Measurements from ENCODE around the gene SMAGP. TPM values are rescaled to one million over a fixed set of nuclear protein-coding genes. Genes with fewer than 3 reads are reported as not detected.

Gene SMAGP
- total RNA-seq, 1 experiment from 2014 or later = 12.4 TPM

DNA sequence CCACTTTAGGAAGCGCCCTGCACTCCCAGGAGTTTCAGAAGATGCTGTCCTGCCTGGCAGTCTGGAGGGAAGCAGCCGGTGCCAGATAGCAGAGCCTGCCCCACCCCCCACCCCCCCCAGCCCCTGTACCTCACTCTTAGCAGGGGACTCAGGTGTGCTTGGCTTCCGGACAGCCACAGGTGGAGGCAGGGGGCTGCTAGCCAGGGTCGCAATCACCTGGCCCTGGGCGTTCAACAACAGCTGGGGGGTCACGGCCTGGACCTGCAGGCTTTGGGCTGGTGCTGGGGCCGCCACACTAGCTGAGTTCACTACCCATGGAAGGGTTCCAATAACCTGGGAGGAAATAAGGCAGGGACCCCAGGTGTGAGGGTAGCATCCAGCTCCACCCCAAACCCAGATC lies 74.4 kb downstream of the SMAGP start:
- no peaks in the 10 kb centered on the region for H3K4me1 Mint-ChIP-seq
- Histone ChIP-seq H3K9me3 (ENCODE audit: control insufficient read depth, low read depth, low read length) (no peaks in the 10 kb centered on the region), H3K18ac (ENCODE audit: insufficient read length, low read depth, low read length) (no peak overlapping the region), H2AK5ac (ENCODE audit: insufficient read length, low read length) (no peak overlapping the region), H4K91ac (ENCODE audit: insufficient read length, low read depth, low read length) (no peak overlapping the region), H2BK5ac (ENCODE audit: insufficient read length, low read length) (no peak overlapping the region), H2BK120ac (ENCODE audit: low read depth, low read length, poor library complexity, severe bottlenecking) (no peak overlapping the region), H3K79me2 (ENCODE audit: insufficient read depth, low read length) (no peaks in the 10 kb centered on the region), H3K23ac (ENCODE audit: insufficient read length, low read depth, low read length) (no peak overlapping the region), H3K27ac (ENCODE audit: insufficient read length, low read depth, low read length) (no peak overlapping the region), H3K27me3 (ENCODE audit: insufficient read depth, low read length) (no peaks in the 10 kb centered on the region), H3K14ac (ENCODE audit: insufficient read depth, low read length) (no peak overlapping the region), H3K56ac (ENCODE audit: insufficient read length, low read depth, low read length) (no peak overlapping the region), H3K4me1 (ENCODE audit: insufficient read depth, low read length) (no peaks in the 10 kb centered on the region; the same call in 1 of the 2 replicates), H3K9ac (ENCODE audit: extremely low read depth, insufficient read length, low read length) (no peak overlapping the region), H2BK20ac (ENCODE audit: low read depth, low read length, poor library complexity, severe bottlenecking) (no peak overlapping the region), H2BK12ac (ENCODE audit: insufficient read length, low read depth, low read length) (no peak overlapping the region), H3K23me2 (ENCODE audit: insufficient read length, low read depth, low read length, poor library complexity, severe bottlenecking) (no peaks in the 10 kb centered on the region), H3T11ph (ENCODE audit: low read length) (no peak overlapping the region), H4K8ac (replicated peaks; ENCODE audit: insufficient read length, low read depth, low read length) (no peak overlapping the region), H2BK15ac (ENCODE audit: low read depth, low read length) (no peak overlapping the region), H2AFZ (ENCODE audit: low read length) (no peak overlapping the region), H3K4me2 (ENCODE audit: insufficient read depth, insufficient read length, low read length) (no peak overlapping the region), H4K20me1 (ENCODE audit: control insufficient read depth, insufficient read depth, insufficient read length) (no peaks in the 10 kb centered on the region), H3K79me1 (ENCODE audit: insufficient read depth, low read depth, low read length, poor library complexity, severe bottlenecking) (no peaks in the 10 kb centered on the region), H4K5ac (ENCODE audit: insufficient read length, low read depth, low read length) (no peak overlapping the region), H3K4ac (ENCODE audit: low read depth, low read length) (no peak overlapping the region)
- DNase-seq = no peak
- H3K27ac Mint-ChIP-seq = no peak overlapping the region
- WGBS (ENCODE audit: extremely low coverage, insufficient read length, low lambda C conversion rate) = no CpG with 5 or more reads among the region's 7 CpGs
- peaks cover 0 to 3% (median 0%) of the 10 kb centered on the region in 3 experiments; a peak in 3 of 7 replicates for H3K36me3 Mint-ChIP-seq (ENCODE audit: insufficient read depth in 1 of 3, low read depth in 3 of 3)
- H3K27me3 Mint-ChIP-seq (ENCODE audit: low read depth) = peaks cover 1% of the 10 kb centered on the region; the same call in 1 of the 2 replicates
- no peak overlapping the region for H3K4me3 Mint-ChIP-seq
- TF ChIP-seq, protein P1, sequence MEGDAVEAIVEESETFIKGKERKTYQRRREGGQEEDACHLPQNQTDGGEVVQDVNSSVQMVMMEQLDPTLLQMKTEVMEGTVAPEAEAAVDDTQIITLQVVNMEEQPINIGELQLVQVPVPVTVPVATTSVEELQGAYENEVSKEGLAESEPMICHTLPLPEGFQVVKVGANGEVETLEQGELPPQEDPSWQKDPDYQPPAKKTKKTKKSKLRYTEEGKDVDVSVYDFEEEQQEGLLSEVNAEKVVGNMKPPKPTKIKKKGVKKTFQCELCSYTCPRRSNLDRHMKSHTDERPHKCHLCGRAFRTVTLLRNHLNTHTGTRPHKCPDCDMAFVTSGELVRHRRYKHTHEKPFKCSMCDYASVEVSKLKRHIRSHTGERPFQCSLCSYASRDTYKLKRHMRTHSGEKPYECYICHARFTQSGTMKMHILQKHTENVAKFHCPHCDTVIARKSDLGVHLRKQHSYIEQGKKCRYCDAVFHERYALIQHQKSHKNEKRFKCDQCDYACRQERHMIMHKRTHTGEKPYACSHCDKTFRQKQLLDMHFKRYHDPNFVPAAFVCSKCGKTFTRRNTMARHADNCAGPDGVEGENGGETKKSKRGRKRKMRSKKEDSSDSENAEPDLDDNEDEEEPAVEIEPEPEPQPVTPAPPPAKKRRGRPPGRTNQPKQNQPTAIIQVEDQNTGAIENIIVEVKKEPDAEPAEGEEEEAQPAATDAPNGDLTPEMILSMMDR (conservative IDR thresholded peaks at IDR 0.05) = no peak
- no peaks in the 10 kb centered on the region for H3K9me3 Mint-ChIP-seq

Other genes starting within 250 kb of the SMAGP start
- gene SLC11A2, start 244.0 kb downstream of the SMAGP start, total RNA-seq (2021) = 45.6 and 47.9 TPM in 2 replicates
- 33.0 and 34.9 TPM in 2 replicates for gene LETMD1, start 222.1 kb downstream of the SMAGP start, total RNA-seq (2021)
- gene CSRNP2, start 186.8 kb downstream of the SMAGP start, total RNA-seq (2021) = 38.6 and 42.5 TPM in 2 replicates
- 25.2 and 27.1 TPM in 2 replicates for gene TFCP2, start 97.3 kb downstream of the SMAGP start, total RNA-seq (2021)
- gene POU6F1, start 52.4 kb downstream of the SMAGP start, total RNA-seq (2021) = 12.0 and 13.3 TPM in 2 replicates
- 23.6 and 25.8 TPM in 2 replicates for gene DAZAP2, start 31.6 kb downstream of the SMAGP start, total RNA-seq (2021)
- not detected in 2 replicates for gene BIN2, start 53.8 kb upstream of the SMAGP start, total RNA-seq (2021)
- not detected in 2 replicates for gene CELA1, start 76.3 kb upstream of the SMAGP start, total RNA-seq (2021)
- gene GALNT6, start 121.0 kb upstream of the SMAGP start, total RNA-seq (2021) = 9.8 and 11.0 TPM in 2 replicates
- 18.0 and 26.3 TPM in 2 replicates for gene SLC4A8, start 154.4 kb upstream of the SMAGP start, total RNA-seq (2021)

Measured in H9 (cell line).